Embryonic facial prominence (tissue), 1 donor: ENCODE data around the gene EXOC6B.
A peak's percentile ranks its signal among the peaks of the same experiment; 100 is the strongest.

ENCODE experiments used
- DNase-seq: peaks from one replicate; pipeline ENCODE4 v3.0.0-alpha.2; 2016; ENCODE audit errors: extremely low spot score

The EXOC6B gene

DNA sequence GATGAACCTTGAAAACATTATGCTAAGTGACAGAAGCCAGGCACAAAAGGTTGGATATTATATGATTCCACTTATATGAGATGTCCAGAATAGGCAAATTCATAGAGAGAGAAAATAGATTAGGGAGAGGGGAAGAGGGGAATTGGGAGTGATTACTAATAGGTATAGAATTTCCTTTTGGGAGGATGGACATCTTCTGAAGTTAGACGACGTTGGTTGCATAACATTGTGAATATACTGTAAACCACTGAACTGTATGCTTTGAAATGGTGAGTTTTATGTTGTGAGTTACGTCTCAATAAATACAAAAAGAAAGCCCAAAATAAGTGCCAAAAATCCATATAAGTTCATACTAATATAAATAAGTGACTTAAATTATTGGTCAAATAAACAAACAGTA lies 659.6 kb downstream of the EXOC6B start:
- DNase-seq = no peak

DNA sequence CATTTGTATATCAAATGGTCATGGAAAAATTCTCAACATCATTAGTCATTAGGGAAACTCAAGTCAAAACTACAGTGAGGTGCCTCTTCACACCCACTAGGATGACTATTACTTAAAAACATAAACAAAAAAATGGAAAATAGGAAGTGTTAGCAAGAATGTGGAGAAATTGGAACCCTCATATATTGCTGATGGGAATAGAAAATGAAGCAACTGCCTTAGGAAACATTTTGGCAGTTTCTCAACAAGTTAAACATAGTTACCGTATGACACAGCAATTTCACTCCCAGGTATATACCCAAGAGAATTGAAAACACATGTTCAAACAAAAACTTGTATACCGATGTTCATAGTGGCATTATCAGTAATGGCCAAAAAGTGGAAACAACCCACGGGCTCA lies 660.0 kb downstream of the EXOC6B start:
- DNase-seq = no peak

DNA sequence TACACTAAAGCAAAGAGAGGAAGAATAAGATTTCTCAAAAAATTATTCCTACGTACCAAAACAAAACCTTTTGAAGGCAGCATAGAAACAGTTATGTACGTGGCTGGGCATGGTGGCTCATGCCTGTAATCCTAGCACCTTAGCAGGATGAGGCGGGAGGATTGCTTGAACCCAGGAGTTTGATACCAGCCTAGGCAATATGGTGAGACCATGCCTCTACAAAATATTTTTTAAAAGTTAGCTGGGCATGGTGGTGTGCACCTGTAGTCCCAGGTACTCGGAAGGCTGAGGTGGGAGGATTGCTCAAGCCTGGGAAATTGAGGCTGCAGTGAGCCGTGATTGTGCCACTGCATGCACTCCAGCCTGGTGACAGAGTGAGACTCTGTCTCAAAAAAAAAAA lies 663.3 kb downstream of the EXOC6B start:
- DNase-seq = no peak

DNA sequence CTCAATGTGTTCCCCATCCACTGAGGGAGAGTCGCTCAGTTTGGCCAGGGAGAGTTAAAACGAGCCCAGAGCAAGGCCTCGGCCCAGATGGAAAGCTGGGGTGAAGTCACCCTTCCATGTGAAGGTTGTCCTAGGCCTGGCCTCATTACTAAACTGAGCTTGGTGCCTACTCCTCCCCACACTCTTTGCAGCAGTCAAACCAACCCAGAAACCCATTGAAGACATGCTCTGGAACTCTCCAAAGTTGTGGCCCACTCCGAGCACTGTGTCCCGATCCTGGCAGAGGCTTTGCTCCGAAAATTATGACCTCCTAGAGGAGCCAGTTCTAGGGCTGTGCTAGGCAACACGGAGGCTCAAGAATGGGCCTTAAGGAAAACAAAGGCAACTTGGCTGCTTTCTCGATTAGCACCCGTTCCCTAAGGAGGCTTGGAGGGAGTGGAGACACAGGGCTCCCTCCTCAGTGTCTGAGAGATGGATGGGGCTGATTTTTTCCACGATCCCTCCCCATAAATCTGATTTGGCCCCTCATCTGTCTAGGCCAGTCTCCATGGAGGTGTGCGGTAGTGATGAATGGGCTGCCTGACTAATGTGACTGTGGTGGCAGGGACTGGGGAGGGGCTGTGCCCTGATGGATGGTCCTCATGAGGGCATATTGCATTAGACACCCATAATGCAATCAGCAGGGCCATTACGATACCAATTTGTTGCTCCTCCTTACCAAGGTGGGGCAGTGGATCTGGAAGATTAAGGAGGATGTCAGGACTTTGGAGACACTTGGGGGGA lies 666.4 kb downstream of the EXOC6B start:
- DNase-seq = no peak

DNA sequence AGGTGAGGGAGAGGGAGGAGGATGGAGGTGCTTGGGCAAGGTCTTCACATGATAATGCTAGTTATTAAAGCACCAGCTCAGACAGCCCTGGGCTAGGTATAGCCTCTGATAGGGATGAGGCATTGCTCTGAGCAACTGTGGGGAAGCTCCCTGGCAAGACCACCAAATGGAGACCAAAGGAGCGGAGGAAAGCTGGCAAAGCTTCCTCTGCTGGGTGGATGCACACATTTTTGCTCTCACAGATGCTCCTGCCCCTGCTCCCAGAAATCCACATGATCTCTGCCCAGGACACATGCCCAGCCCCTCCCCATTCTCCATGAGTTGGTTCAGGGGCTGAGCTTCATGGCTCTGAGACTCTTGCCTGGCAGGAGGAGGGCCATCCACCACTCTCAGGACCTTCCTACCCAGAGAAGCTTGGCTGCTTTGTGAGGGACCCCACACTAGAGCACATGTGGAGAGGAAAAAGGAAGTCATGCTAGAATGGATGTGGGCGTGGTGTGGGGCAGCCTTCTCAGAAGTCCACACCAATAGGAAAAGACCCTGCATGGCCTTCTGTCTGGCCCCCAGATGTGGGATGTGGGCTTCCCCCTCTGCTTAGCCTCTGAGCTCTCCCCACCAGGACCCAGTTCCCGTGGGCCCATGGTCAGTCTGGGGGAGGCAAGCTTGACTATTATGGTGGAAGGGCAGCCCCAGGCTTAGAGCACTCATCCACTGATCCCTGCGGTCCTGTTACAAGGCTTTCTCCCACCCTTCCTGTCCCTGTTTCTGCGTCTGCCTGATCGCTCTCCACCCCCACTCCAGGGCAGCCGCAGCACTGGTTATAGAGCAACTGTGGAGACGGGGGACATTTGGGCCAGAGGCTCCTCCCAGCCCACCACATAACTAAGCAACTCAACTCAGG lies 667.7 kb downstream of the EXOC6B start:
- no peak for DNase-seq

DNA sequence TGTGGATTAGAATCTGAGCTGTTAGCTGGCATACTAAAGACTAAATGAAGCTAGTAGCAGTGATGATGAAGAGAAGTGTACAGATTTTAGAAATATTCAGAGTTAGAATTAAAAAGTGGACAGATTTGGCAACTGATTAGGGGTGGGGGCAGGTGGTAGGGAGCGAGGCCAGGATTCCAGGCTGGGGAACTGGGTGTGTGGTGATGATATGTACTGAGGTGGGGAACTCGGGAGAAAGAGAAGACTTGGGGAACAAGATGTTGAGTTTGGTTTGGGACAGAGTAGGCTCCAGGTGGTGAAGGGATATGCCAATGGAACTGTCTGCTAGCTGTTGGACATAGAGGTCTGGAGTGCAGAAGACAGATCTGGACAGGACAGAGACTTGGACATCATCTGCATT lies 669.0 kb downstream of the EXOC6B start:
- no peak for DNase-seq

DNA sequence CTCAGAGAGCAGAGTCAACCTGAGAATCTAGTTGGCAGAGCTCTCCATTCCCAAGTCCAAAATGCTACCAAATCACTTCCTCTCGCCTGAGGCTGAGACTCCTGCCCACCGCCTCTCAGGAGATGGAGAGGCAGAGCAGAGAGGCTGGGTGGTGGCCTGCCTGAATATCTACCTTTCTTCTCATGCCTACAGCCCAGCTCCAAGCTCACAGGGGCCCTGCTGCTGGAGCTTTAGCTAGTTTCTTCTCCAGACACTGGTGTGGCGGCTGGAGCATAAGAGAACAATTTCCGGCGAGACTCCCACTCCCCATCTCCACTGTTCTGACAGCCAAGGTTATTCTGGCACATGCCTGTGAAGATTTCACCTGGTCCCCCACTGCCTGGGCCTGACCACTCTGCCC lies 670.1 kb downstream of the EXOC6B start:
- no peak for DNase-seq

DNA sequence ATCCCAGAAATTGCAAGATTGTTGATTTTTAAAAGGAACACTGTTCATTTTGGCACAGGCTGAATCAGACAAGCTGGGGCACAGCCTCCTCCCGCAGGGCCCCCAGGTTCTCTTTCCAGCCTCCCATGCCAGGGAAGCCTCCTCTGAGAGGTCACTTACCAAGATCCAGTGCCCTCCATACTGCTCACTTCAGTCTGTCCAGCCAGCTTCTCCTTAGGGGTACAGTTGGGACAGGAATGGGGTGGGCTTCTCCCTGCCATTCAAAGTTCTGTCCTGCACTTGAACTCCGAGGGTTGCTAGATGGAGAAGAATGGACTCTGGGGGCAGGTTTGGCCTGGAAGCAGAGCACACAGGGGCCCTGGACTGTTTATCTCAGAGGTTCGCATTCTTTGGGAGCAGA lies 670.7 kb downstream of the EXOC6B start:
- DNase-seq = no peak

DNA sequence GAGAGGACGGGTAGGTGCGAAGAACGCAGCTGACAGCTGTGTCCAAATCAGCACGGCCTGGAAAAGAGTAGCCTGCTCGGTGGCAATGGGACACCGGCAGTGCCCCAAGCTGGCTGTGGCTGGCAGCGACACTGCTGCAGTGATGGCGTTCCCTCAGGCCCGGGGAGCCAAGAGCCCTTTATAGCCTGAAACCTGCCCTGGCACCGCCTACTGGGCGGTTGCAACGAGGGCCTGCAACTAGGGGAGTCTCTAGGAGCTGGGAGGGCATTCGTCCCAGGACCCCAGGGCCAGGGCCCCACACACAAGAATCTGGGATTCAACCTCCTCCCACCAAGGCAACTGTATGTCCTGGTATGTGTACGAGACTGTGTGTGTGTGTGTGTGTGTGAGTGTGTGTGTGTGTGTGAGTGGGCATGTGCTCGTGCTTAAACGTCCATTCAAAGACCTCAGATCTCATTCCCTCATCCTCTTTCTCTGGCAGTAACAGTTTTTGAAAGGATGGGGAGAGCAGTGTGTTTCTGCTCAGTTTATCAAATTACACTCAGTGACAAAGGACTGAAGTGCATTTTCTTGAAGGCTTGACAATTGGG lies 671.4 kb downstream of the EXOC6B start:
- DNase-seq = no peak

DNA sequence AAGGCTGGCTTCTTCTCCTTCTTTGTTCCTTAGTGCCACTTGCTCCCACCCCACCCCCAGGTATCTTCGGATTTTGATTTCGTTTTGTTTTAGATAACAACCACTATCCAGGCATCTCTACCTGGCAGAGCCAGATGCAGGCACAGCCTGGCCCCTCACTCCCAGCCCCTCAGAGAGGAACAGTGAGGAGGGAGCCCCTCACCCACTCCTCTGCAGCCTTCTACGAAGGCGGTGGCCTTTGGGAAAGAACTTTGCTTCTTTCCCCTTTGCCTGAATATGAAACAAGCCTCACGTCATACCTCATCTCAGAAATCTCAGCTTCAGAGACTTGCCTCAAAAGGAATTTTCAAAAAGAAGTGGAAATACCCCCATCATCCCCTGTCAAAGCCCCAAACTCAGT lies 671.9 kb downstream of the EXOC6B start:
- no peak for DNase-seq

DNA sequence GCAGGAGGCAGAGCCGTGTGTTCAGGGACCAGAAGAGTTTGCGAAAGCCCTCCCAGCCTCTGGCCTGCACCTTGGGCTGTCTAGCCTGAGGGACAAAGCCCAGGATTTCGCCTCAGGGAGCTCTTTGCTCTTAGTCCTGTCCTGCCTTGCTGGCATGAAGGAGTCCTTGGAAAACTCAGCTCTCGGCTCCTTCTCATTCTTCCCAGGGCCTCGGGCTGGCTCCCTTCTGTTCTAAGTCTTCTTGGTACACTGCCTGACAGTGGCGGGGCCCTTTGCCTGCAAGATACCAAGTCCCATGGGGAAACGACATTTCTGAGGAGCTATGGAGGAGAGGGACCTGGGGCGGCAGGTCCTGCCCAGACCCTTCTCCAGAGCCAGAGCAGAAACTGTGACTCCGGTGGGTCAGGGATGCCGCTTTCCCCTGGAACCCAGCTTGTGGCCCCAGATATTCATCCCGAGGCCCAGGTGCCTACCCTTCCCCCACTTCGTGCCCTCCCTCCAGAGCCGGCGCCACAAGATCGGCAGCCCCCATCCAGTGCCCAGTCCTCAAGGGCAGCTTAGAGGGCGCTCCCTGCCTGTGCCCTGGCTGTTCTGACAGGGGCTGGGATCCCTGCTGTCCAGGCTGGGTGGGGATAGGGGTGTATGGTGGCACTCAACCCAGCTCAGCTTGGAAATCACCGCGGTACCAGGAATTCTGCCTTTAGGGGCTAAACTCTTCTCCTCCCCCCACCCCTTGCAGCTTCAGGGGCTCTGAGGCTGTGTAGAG lies 672.6 kb downstream of the EXOC6B start:
- DNase-seq = no peak

DNA sequence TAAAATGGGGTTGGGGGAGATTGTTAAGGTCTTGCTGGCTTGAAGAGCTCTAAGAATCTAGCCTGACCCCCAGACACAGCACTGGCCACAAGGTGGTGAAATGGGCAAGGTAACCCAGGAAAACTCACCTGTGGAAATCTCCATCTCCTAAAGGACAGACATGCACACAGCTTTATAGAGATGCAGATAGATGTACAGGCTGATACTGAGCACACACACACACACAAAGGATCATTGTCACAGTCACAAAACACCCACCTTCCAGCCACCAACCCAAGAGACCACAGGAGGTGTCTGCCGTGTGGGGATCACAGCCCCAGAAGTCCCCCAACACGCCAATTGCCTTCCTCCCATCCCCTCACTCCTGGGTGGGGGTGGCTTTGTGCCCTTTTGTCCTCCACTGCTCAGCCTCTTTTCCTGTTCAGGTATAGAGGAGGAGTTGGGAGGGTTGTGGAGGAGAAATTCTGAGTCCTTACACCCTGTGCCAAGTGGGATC lies 674.9 kb downstream of the EXOC6B start:
- DNase-seq = no peak

DNA sequence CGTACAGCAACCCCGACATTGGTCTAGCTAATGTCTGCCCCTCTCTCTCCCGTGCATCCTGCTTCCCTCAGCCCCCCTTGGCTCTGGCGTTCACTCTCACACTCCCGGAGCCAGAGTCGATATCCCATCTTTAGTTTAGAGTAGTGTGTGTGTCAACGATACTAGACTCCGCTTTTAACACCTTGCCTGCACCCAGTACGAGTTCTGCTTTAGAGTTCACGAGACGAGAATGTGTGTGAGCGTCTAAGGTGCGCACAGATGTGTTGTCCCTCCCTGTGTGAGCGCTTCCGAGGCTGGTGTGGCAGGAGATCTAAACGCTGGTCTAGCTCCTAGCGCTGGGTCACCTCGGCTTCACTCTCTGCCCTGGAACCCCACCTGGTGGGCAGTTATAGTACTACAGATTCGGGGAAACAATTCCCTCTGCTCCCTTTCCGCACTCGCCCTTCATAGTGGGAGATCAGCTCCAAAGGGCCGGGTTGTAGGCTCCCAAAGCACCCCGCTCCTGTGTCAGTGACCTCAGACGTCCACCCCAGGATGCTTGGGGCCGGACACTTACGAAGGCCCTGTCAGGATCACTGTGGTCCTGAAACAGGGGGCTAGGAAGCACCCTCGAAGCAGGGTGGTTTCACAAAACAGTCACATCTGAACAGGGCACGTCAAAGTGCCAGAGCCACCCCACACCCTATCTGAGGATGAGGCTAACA lies 675.5 kb downstream of the EXOC6B start:
- peak; percentile 81 for DNase-seq

DNA sequence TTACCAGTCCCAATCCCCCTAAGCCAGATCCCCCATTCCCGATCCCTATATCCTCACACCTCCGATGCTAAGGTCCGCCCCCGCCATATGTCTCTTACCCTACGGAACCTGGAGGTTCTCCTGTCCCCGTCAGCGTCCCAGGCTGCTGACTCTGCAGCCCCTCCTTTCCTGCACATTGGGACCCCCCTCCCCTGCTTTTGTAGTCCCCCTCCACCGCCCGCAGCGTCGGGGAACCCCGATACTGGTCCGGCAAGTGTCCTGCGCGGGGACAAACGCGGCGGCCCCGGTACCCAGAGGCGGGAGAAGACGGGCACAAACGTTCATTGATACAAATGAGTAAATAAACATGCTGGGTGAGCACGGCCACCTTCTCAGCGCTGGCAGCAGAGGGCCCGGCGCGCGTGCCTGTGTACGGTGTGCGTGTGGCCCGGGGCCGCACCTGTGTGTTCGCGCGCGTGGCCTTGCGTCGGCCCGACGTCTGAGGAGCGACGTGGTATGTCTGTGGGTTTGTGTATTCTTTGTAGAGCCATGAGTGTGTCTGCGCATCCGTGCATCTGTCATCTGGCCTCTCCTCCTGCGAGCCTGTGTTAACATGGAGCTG lies 676.2 kb downstream of the EXOC6B start:
- DNase-seq = no peak

DNA sequence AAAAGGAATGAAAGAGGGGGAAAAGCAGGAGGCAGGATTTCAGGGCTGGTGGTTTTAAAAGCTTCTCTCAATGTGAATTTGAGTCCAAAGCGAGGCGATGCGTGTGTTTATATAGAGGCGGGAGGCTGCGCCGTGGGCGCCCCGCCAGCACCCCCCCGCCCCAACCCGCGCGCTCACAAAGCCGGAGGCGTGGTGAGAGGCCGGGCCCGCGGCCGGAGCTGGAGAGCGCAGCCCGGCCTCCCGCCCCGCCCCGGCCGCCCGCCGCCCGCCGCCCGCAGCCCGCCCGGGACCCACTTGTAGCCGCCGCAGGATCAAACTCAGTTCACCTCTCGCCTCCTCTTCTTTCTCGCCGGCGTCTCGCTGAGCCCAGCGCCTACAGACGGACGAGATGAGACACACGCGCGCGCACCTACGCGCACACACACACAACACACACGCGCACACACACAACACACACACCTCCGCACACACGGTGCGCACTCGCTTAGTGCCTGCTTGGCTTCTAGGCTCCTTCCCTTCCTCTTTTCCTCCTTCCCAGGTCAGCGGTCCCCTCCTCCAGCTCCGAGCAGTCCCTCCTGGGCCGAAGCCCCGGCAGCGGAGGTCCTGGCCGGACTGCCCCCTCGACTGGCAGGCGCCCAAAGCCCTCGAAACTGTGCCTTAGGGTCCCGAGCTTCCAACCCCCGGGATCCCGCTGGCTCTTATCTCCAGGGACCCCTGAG lies 676.8 kb downstream of the EXOC6B start:
- peak; percentile 68 for DNase-seq

DNA sequence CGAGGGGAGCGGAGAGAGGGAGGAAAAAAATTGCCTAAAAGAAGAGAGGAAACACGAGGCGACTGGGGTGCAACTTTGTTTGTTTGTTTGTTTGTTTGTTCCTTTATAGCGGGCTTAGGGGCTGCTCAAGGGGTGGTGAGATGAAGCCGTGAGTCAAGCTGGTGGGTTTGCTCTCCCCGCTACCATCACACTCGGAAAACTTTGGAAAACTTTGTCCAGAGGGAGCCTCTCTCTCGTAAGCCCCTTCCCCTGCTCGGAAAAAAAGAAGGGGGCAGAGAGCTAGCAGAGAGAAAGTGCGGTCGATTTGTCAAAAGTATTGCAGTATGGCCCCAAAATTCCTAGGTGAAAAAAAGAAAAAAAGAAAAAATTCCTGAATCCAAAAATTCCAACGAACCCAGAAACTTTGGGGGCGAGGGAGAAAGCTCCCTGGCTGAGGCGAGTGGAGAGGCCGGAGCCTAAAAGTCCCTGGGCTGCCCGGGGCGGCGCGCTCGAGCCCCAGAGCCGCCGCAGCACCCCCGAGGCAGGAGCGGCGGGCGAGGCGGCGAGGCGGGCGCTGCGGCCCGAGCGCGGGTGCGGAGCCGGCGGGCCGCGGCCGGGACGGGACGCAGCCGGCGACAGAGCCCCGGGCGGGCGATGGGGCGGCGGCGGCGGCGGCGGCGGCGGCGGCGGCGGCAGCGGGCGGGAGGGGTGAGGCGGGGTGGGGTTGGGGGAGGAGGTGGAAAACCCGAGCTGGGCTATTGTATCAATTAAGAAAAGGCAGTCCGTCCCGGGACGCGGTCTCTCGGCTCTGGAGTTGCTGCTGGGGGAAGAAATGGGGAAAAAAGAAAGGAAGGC lies 677.6 kb downstream of the EXOC6B start:
- no peak for DNase-seq

DNA sequence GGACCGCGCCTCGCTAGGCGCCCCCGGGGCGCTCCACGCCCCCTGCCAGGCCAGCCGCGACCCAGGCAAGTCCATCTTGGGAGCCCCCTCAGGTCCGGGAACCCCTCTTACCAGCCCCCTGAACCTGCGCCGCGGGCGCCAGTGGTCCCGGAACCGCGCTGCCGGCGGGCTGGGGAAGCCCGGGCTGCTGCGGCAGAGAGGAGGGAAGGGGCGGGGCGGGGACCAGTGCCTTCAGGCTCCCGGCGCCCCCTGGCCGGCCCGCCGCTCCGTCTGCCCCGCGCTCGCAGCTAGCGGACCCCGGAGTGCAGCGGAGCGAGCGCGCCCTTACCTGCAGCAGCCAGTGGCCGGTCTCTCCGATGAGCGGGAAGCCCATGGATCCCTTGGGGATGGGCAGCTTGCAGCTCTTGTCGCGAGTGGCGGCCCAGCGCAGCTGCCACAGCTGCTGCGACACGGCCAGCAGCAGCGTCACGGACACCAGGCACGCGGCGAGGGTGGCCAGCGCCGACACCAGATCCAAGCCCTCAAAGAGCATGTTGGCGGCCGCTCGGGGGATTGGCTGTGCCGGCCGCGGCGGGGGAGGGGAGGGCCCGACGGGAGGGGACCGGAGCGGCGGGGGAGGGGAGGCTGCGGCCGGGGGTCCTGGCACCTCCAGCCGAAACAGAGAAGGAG lies 678.4 kb downstream of the EXOC6B start, which contains the start of gene CYP26B1:
TSS of gene CYP26B1 (minus strand) at position 560 of the 669 bp plus-strand sequence. CDS start at position 532, 28 bp downstream.
- DNase-seq = no peak
